Stimulated activated CD8-positive, alpha-beta memory T cell treated with anti-CD3 and anti-CD28 coated beads, Interleukin-2, amount 100 ng/mL, for 48 hours (primary cell): ENCODE measurements around the gene CREG1.
A peak's percentile ranks its signal among the peaks of the same experiment; 100 is the strongest.
"Not testable (repeated sequence)": the region's sequence is repeated elsewhere in the genome, so short reads cannot be mapped to it uniquely, and the experiment has no call there.

Experiments
- DNase-seq, 2 donors: peaks; one replicate each; pipeline ENCODE4 v3.0.0-alpha.2; 2020; ENCODE audit warnings: low read depth in 2 of 2

The CREG1 gene

DNA sequence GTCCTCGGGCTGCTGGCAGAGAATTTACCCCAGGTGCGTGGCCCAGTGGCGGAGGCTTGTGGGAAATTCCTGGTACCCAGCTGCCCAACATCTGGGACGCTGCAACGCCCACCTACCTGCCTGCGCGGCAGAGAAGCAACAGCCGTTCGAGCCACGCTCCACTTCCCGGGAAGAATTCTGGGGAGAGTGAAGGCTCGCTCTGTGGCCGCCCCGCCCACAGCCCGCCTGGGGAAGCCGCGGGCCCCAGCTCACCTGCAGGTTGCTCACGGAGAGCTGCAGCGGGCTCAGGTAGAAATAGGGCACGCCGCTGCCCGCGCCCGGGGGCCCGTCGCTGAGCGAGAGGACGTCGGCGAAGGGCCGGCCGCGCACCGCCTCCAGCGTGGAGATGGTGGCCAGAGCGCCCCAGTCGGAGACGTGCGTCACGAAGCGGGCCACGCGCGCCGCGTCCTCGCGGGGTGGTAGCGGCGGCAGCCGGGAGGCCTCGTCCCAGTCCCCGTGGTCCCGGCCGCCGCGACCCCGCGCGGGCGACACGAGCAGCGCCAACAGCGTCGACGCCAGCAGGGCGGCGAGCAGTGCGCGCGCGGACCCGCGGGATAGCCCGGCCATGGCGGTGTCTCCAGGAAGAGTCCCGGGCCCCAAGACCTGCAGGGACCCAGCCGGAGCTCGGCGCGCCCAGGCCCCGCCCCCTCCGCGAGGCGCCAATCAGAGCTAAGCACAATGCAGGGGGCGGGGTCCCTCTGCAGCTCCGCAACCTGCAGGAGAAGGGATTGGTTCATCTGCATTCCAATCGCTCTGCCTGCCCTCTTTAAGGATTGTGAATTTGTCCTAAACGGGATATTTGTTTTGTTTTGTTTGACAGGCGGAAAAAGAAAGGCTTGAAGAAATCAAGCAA, at the start of gene CREG1:
CREG1 (minus strand) TSS at position 627 of the 892 bp plus-strand sequence.
- DNase-seq: peak; percentile 84 to 86

DNA sequence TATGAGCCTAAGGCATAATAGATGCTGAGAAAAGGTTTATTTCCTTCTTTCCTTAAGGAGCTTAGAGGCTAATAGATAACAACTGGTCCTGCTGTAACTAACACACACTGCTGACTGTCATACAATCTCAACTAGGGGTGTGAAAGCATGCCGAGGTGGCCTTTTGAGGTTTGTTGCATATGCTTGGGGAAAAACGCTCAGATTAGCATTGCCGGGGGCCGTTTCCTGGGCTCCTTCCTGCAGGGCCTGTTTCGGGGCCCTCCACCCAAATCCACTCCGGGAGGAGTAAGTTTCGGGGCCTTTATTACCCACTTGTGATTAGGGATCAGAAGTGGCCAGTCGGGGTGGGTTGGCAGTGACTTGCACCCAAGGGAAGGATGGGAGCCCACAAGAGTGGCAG, 49.3 kb upstream of the CREG1 start:
- no peak for DNase-seq

DNA sequence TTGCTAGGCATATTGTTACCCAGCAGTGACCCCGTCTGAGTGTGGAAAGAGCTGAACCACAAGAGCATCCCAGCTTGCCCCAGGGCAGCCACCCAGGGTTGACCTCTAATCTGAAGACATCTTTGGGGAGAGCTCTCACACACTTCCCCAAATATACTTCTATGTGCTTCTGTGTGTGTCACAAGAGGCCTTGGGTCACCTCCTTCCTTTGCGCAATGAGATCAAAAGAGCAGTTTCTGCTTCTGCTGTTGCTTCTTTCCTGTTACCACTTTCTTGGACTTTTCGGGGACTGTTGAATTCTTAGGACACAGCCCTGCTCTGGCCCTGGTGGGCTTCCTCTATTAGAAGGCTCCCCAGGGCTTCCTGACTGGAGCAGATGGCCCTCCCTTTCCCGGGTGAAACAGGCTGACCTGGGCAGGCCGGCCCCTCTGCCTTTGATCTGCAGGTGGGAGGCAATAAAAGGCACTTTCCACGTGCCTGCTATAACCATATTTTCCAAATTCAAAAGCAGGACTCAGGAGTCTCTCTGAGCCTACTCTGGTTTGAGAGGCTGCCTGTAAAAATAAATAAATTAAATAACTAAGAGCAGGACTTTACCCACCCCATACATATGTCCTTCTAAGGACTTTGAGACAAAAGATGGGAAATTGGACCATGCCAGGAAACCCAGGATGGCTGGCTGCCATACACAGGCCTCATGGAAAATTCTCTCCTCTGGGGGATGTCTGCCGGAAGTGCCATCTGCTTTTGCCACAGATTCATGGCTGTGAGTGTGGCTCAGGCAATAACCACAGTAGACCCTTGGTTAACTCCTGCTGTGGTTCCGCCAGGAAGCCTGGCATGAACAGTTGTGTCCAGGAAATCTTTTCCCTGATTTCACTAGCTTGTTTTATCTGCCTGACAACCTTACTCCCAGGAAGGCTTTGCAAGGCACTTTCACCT, 48.2 kb upstream of the CREG1 start:
- DNase-seq: no peak

DNA sequence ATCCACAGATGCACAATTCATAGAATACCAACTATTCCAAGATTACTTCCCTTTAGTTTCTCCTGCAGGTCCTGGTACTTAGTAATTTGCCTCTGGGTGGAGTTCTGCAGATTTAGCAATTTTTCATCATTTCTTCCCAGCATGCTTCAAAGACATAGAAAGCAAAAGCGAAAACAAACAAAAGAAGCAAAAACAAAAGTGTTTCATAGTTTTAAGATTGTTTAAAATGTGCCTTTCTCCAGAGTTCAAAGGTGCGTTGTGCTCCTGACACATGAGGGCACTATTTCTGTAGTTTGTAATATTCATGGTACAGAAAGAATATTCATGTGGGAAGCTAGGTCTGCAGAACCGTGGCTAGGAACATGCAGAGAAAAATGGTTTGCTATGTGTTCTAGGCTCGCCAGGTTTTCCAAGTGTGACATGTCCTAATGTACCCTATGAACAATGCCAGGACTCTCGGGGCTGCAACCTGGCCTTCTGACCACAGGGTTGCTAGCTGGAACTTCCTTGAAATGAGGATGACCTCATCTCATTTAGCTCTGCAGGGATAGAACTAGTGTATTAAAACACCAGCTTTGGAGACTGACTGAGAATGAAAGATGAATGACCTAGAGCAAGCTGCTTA, 46.5 kb upstream of the CREG1 start:
- DNase-seq: no peak

DNA sequence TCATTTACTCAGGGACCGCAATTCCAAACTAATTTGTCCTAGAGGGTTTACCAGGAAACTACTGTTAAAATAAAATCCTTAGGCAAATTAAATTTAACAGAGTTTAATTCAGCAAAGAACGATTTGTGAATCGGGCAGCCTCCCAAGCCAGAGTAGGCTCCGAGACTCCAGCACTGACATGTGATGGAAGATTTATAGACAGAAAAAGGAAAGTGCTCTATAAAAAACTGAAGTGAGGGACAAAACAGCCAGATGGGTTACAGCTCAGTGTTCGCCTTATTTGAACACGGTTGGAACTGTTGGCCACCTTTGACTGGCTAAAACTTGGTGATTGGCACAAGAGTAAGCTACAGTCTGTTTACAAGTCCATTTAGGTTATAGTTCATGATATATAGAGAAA, 41.3 kb upstream of the CREG1 start:
- no peak for DNase-seq

DNA sequence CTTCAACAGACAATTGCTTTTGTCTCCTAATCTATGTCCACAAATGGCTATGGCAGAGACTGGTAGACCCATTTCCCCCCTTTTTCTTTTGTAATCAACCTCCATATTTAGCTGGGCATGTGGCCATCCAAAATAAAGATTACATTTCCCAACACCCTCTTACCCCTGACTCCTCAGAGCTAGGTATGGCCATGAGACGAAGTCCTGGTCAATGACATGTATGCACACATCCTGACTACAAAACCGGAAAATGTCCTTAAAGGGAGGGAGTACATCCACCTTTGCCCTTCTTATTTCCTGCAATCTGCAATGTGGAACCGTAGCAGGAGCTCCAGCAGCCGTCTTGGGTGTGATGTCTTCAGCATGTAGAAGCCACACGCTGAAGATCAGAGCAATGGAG, 40.3 kb upstream of the CREG1 start:
- no peak for DNase-seq

DNA sequence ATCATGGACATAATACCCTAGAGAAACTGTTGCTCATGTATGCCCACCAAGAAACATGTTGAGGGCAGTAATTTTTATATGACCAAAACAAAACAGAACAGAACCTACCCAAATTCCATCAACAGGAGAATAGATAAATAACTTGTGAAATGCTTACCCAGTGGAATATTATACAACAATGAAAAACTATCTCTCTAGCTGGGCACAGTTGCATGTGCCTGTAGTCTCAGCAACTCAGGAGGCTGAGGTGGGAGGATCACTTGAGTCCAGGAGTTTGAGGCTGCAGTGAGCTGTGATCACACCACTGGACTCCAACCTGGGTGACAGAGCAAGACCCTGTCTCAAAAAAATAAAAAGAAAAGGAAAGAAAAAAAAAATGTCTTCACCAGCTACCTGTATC, 38.9 kb upstream of the CREG1 start:
- no peak for DNase-seq

DNA sequence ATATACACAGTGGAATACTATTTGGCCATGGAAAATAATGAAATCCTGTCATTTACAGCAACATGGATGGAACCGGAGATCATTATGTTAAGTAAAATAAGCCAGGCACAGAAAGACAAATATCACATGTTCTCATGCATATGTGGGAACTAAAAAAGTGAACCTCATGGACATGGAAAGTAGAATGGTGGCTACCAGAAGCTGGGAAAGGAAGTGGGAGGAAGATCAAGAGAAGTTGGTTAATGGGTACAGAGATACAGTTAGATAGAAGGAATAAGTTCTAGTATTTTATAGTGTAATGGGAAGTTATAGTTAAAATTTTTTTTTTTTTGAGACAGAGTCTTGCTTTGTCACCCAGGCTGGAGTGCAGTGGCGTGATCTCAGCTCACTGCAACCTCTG, 34.8 kb upstream of the CREG1 start:
- no peak for DNase-seq

DNA sequence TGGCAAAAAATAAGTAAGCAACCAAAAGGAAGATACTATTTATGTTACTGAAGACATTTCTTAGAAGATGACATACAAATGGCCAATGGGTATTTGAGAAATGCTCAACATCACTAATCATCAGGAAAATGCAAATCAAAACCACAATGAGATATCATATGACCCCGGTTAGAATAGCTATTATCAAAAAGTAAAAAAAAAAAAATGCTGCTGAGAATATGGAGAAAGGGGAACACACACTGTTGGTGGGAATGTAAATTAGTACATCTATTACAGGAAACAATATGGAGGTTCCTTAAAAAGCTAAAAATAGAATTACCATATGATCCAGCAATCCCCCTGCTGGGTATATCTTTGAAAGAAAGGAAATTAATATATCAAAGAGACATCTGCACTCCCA, 34.3 kb upstream of the CREG1 start:
- no peak for DNase-seq

DNA sequence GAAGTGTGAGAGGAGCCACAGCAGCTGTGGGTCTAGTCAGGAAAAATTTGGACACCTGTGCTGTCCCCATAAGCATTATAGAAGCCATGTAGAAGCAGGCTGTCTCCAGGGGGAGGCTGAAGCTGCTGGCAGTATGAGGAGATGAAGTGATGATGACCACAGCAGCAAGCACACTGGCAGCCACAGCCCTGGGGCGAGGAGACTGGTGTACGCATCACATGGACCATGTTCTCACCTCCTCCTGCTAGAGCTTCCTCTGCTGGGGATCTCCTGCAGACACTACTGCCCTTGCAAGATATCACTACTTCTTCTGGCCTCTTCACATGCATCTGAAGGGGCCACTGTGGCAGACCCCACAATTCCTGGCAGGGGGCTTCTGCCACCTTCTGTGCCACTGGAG, 33.8 kb upstream of the CREG1 start:
- DNase-seq: no peak

DNA sequence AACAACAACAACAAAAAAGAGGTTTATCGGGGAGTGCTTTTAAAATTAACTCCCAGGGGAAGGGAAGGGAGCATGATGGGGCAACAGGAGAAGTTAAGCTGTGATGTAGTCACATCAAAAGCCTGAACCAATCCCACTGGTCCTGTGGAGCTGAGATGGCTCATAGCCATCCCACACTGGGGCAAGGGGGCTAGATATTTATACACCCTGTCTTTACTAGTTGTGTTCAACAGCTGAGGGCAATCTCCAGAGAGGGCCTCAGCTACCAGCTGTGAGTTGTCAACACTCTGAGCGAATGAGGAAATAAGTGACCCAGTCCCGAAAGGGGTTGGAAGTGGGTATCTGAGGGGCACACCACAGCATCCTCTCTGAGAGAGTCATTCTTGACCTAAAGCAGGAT, 31.0 kb upstream of the CREG1 start:
- no peak for DNase-seq

DNA sequence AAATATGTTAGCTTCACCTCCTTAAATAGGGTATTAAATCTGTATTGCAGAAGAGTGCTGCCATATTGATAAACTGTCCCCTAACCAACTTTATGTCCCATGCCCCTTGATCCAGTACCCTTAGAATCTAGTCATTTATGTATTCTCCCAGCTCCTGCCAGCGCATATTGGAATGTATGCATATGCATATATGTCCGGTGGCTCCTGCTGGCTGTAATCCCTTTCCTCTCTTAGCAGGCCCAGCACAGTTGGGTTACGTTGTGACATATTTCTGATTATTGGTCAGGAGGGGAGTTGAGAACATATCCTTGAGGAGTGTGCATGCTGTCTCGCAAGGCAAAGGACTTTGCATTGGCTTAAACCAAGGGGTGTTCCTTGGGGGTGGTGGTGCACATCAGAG, 29.2 kb upstream of the CREG1 start:
- no peak for DNase-seq

DNA sequence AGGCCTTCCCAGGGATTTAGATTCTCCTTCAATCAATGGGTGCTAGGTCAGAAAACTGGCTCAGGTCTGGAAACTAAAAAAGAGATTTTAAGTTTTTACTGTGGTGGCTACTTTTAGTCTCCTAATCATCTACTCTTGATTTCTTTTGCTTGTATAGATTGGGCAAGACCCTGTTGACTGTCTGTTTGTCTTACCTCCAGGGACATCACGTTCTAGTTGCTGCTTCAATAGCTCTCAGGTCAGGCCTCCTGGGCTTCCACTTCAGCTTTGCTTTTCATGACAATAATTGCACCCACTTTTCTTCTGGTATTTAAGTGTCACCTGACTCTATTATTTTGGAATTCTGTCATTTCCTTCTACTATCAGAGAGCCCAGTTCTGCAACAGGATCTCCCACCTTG, 28.5 kb upstream of the CREG1 start:
- no peak for DNase-seq

DNA sequence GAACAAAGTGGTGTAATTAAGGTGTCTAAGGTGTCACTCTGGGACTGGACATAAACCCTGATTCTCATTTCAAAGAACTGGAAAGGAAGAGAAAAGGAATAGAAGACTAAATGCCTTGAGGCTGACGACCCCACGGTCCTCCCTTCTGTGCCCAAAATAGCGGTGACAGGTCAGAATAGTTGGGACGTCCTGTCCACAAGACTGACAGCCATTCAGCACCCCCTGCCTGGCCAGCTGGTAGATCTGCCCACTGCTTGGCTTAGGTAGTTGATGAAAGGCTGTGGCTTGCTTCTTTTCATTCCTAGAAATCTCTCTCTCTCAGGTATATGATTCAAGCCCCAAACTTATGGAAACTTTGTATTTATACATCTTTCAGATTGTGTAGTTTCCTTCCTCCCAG, 26.4 kb upstream of the CREG1 start:
- no peak for DNase-seq

DNA sequence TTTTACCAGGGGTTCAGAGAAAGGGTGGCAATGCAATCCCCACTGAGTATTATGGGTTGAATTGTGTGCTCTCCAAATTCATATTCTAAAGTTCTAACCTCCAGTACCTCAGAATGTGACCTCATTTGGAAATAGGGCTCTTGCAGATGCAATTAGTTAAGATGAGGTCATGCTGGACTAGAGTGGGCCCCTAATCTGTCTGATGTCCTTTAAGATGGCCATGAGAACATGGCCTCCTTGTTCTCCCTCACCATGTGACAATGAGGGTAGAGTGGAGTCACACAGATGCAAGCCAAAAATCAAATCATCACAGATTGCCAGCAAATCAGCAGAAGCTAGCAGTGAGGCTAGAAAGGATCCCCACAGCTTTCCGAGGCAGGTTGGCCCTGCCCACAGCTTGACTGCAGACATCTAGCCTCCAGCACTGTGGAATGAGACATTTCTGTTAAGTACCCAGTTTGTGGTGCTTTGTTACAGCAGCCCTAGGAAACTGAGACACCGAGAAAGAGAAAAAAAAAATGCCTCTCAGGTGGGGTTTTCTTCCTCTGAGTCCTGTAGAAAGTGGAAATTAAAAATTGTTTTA, 25.5 kb upstream of the CREG1 start:
- no peak for DNase-seq

DNA sequence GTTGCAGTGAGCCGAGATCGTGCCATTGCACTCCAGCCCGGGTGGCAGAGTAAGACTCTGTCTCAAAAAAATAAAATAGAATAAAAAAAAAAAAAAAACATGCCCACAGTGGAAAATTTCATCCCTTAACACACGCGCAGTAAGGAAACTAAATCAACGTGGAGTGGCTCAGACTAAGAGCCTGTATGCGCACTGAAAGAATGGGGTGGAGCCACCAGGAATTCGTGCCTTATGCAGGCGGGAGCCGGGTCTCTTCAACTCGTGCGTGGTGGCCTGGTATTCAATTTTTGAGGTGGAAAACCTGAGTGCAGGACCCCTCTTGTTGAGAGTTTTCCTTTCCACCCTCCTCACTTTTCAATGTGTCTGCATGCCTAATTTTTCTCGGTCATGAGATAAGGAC, 22.1 kb upstream of the CREG1 start:
- DNase-seq: no peak

DNA sequence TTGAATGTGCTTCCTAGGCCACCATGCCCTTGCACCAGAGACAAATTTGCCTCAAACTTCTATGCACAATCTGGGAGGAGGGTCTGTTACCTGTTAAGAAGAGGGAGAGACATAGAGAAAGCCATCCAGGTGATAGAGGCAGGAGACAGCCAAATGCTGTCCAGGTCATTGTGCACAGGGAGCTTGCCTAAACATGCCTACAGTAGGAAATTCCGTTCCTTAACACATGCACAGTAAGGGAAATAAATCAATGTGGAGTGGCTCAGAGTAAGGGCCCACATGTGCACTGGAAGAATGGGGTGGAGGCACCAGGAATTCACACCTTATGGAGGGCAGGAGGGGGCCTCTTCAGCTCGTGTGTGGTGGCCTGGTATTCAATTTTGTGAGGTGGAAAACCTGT, 19.5 kb upstream of the CREG1 start:
- DNase-seq: no peak

DNA sequence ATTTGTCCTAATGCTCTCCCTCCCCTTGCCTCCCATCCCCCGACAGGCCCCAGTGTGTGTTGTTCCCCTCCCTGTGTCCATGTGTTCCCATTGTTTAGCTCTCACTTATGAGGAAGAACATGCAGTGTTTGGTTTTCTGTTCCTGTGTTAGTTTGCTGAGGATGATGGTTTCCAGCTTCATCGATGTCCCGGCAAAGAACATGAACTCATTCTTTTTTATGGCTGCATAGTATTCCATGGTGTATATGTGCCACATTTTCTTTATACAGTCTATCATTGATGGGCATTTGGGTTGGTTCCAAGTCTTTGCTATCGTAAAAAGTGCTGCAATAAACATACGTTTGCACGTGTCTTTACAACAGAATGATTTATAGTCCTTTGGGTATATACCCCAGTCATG, 17.1 kb upstream of the CREG1 start:
- DNase-seq: not testable (repeated sequence)

DNA sequence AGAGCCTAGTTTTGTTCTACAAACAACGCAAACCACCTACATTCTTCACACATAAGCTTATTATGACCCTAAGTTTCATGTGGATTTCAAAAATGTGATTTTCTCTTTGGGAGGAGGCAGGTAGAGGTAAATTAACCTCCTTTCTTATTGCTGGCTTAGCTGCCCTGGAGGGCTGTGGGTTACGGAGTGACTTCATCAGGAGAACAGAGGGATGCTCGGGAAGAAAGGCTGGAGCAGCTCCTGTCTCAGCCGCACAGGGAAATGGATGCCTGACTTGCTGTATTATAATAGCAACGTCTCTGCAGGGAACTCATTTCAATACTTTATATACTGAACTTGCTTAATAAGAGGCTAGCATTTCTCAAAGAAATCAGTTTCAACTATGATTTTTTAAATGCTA, 14.1 kb upstream of the CREG1 start:
- no peak for DNase-seq

DNA sequence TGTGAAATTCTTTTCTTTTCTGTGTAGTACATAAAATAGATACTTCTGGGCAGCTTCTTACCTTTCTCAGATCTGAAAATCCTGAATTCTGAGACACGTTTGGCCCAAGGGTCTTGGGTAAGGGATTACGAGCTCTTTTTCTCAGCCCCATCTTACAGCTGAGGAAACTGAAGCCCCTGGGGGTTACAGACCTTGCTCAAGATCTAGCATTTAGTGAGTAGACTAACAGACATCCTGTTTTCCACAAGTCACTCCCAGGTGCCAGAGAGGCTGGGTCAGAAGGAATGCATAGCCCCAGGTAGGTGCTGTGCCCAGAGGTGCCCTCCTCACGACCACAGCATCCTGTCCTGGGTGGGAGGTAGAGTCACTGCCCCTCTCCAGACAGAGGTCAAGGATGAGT, 13.2 kb upstream of the CREG1 start:
- no peak for DNase-seq

DNA sequence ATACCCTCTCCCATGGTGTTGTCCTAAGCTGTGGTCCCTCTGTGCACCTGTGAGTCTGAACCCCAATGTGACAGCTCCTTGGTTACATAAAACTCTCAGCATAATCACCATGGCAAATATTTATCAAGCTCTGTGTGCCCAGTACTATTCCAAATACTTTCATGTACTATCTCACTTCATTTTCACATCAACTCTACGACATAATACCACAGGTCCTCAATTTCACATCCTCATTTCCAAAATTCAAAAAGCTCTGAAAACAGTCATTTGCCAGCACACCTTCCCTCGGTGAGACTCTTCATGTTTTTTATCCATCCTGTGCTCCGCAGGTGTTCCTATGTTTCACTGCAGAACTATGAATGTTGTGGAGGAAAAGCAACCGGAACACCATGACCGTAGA, 12.4 kb upstream of the CREG1 start:
- no peak for DNase-seq
